GM23248 (cell line): ENCODE data around the gene CBFA2T2. TPM values are rescaled to one million over a fixed set of nuclear protein-coding genes. Genes with fewer than 3 reads are reported as not detected.

ENCODE experiments used
- DNase-seq: peaks from one replicate; pipeline ENCODE4 v3.0.0-alpha.2; 2015
- H2AFZ ChIP-seq: fragments of 200-600 bp; sonication (generic); 2 replicates; pipeline ENCODE4 v1.6.1; 2016; ENCODE audit warnings: antibody characterized with exemption
- H3F3A ChIP-seq: fragments of 200-600 bp; sonication (generic); 2 replicates; pipeline ENCODE4 v1.6.1; 2016; ENCODE audit warnings: mild to moderate bottlenecking, antibody characterized with exemption, mixed run types; ENCODE audit not compliant: insufficient read depth
- H3K27ac ChIP-seq: fragments of 200-600 bp; sonication (generic); 2 replicates; pipeline ENCODE4 v1.5.1; 2016; ENCODE audit warnings: mild to moderate bottlenecking
- H3K27me3 ChIP-seq: fragments of 200-600 bp; sonication (generic); replicated peaks from 2 replicates; pipeline ENCODE4 v1.6.1; 2016; ENCODE audit warnings: mild to moderate bottlenecking; ENCODE audit not compliant: insufficient read depth
- H3K36me3 ChIP-seq: fragments of 200-600 bp; sonication (generic); 2 replicates; pipeline ENCODE4 v1.6.1; 2016; ENCODE audit warnings: low read depth, mild to moderate bottlenecking
- H3K4me1 ChIP-seq: fragments of 200-600 bp; sonication (generic); 2 replicates; pipeline ENCODE4 v1.6.1; 2016; ENCODE audit warnings: mild to moderate bottlenecking; ENCODE audit not compliant: insufficient read depth
- H3K4me2 ChIP-seq: fragments of 200-600 bp; sonication (generic); one replicate; pipeline ENCODE4 v1.6.1; 2016; ENCODE audit warnings: mild to moderate bottlenecking; ENCODE audit not compliant: unreplicated experiment
- H3K4me3 ChIP-seq: fragments of 200-600 bp; sonication (generic); 2 replicates; pipeline ENCODE4 v1.5.1; 2016; ENCODE audit warnings: mild to moderate bottlenecking
- H3K79me2 ChIP-seq: fragments of 200-600 bp; sonication (generic); 2 replicates; pipeline ENCODE4 v1.6.1; 2016; ENCODE audit warnings: mild to moderate bottlenecking; ENCODE audit not compliant: insufficient read depth
- H3K9ac ChIP-seq: fragments of 200-600 bp; sonication (generic); 2 replicates; pipeline ENCODE4 v1.6.1; 2016; ENCODE audit warnings: mild to moderate bottlenecking
- H3K9me2 ChIP-seq: fragments of 200-600 bp; sonication (generic); 2 replicates; pipeline ENCODE4 v1.6.1; 2016; ENCODE audit warnings: mixed run types, mild to moderate bottlenecking, moderate library complexity; ENCODE audit not compliant: insufficient read depth
- H3K9me3 ChIP-seq: fragments of 200-600 bp; sonication (generic); one replicate; pipeline ENCODE4 v1.6.1; 2017; ENCODE audit warnings: low read depth
- H4K20me1 ChIP-seq: fragments of 200-600 bp; sonication (generic); 2 replicates; pipeline ENCODE4 v1.6.0; 2016; ENCODE audit not compliant: insufficient read depth
- EZH2 ChIP-seq: fragments of 200-600 bp; sonication (generic); IDR thresholded peaks from 2 replicates; pipeline ENCODE4 v1.6.1; 2018; ENCODE audit warnings: antibody characterized with exemption, mild to moderate bottlenecking; ENCODE audit not compliant: insufficient read depth, poor library complexity, severe bottlenecking
- EZH2phosphoT487 ChIP-seq: fragments of 200-600 bp; sonication (generic); IDR thresholded peaks from 2 replicates; pipeline ENCODE4 v1.6.1; 2018; ENCODE audit warnings: antibody characterized with exemption, moderate library complexity, mild to moderate bottlenecking, low read depth; ENCODE audit not compliant: insufficient read depth
- WGBS, 2 experiments: methylation state at CpG; one replicate each; pipeline ENCODE4 v1.1.6; 2015 to 2017; ENCODE audit warnings: low lambda C conversion rate in 2 of 2, low coverage in 1 of 2; ENCODE audit errors: missing lambda C conversion rate in 2 of 2; 5-methylcytosine and 5-hydroxymethylcytosine counted together
- in situ Hi-C: fragments of 300-500 bp; cut with MboI; formaldehyde crosslinking; loops from 2 replicates; pipeline ENCODE4 v1.15.0; 2020
- polyA plus RNA-seq: library from polyadenylated mRNA; unstranded; fragments of >200 nt; fragmentation: Nextera tagmentation; extraction: Ambion mirVana; gene quantifications from 2 replicates; pipeline ENCODE4 v1.2.1, GENCODE V29; 2016
- total RNA-seq: library from RNA; depleted of rRNA; stranded (reverse); fragments of >200 nt; shearing (Covaris generic); gene quantifications from 2 replicates; pipeline ENCODE4 v1.2.3, GENCODE V29; 2014

The CBFA2T2 gene
- total and polyA plus RNA-seq, 2 experiments from 2014 or later, result 5.3 to 8.7 TPM

- Histone ChIP-seq H3K9me2 (no peaks in the 10 kb centered on the region), H3K4me3 (peak overlapping the region; percentile 81), H3K9me3 (no peaks in the 10 kb centered on the region), H3K36me3 (no peaks in the 10 kb centered on the region), H3K79me2 (peaks cover 21% of the 10 kb centered on the region), H3F3A (peaks cover 14% of the 10 kb centered on the region), H2AFZ (peak overlapping the region; percentile 65), H3K9ac (peak overlapping the region; percentile 84), H3K27me3 (no peaks in the 10 kb centered on the region), H3K4me1 (peaks cover 25% of the 10 kb centered on the region), H3K27ac (peak overlapping the region; percentile 25), H4K20me1 (no peaks in the 10 kb centered on the region), H3K4me2 (peak overlapping the region; percentile 85)
- no peak for TF ChIP-seq EZH2
- TF ChIP-seq EZH2phosphoT487, result no peak
- WGBS, 2 experiments, result 2 to 3% methylated on average over 16 to 27 of the region's 29 CpGs
- DNase-seq, result peak; percentile 29
- in situ Hi-C loops, result no loop called here
Measured at GRCh38 chr20:33673410-33674293, 183.8 kb downstream of the CBFA2T2 start.

GRCh38 chr20:33674294-33675135 lies 184.6 kb downstream of the CBFA2T2 start, which contains the start of gene NECAB3:
NECAB3 (minus strand) TSS chr20:33674428; CDS start chr20:33674352, 76 bp downstream.
- peak within 1 kb of the TSS; percentile 84 for H3K9ac ChIP-seq
- H3K79me2 ChIP-seq, result peaks cover 21% of the 10 kb centered on the region
- no peaks in the 10 kb centered on the region for H3K9me3 ChIP-seq
- H3K9me2 ChIP-seq, result no peaks in the 10 kb centered on the region
- H3K27me3 ChIP-seq, result no peaks in the 10 kb centered on the region
- no peaks in the 10 kb centered on the region for H4K20me1 ChIP-seq
- H3K4me3 ChIP-seq, result peak within 1 kb of the TSS; percentile 81
- peak; percentile 91 for DNase-seq
- peaks cover 25% of the 10 kb centered on the region for H3K4me1 ChIP-seq
- peak within 1 kb of the TSS; percentile 87 for H3K4me2 ChIP-seq
- peaks cover 14% of the 10 kb centered on the region for H3F3A ChIP-seq
- in situ Hi-C loops, result no loop called here
- H2AFZ ChIP-seq, result peak within 1 kb of the TSS; percentile 96
- H3K27ac ChIP-seq, result peak within 1 kb of the TSS; percentile 59
- no peak for TF ChIP-seq EZH2
- TF ChIP-seq EZH2phosphoT487, result no peak
- WGBS, 2 experiments, result 3 to 5% methylated on average over 29 to 42 of the region's 73 CpGs
- no peaks in the 10 kb centered on the region for H3K36me3 ChIP-seq

- Histone ChIP-seq H3K4me3 (peak overlapping the region; percentile 81), H2AFZ (peak overlapping the region; percentile 96), H4K20me1 (no peaks in the 10 kb centered on the region), H3K9me3 (no peaks in the 10 kb centered on the region), H3F3A (peaks cover 14% of the 10 kb centered on the region), H3K79me2 (peaks cover 21% of the 10 kb centered on the region), H3K9me2 (no peaks in the 10 kb centered on the region), H3K27ac (peak overlapping the region; percentile 59), H3K9ac (peak overlapping the region; percentile 84), H3K27me3 (no peaks in the 10 kb centered on the region), H3K4me2 (peak overlapping the region; percentile 87), H3K4me1 (peaks cover 25% of the 10 kb centered on the region), H3K36me3 (no peaks in the 10 kb centered on the region)
- peak; percentile 50 for DNase-seq
- 13 to 15% methylated on average over 16 of the region's 16 CpGs for WGBS, 2 experiments
- no peak for TF ChIP-seq EZH2
- TF ChIP-seq EZH2phosphoT487, result no peak
- in situ Hi-C loops, result no loop called here
Measured at GRCh38 chr20:33675136-33675959, 185.5 kb downstream of the CBFA2T2 start.
